GM13977 (cell line): ENCODE results near the gene DLX4.

ENCODE experiments used
- DNase-seq: peaks from one replicate; pipeline ENCODE4 v3.0.0; 2012; ENCODE audit warnings: low spot score
- CTCF ChIP-seq: IDR thresholded peaks from 2 replicates; pipeline ENCODE4 v1.5.1; 2012; ENCODE audit warnings: mild to moderate bottlenecking, control low read depth; ENCODE audit not compliant: insufficient read depth; ENCODE audit errors: extremely low read depth, missing control alignments
- in situ Hi-C: fragments of 300-500 bp; cut with MboI; formaldehyde crosslinking; loops from one replicate; pipeline ENCODE4 v1.12.0; 2022; ENCODE audit warnings: low sequenced_read_pairs, low pct_unique_long_range_greater_than_20kb, mixed read lengths, inconsistent platforms; ENCODE audit not compliant: unreplicated experiment

DLX4 gene

GRCh38 chr17:49977463-49978389, 8.7 kb downstream of the DLX4 start:
- no peak for TF ChIP-seq CTCF
- in situ Hi-C loops: loop anchor here (25.0 kb wide), 2 partner anchors 265 to 415 kb away; partner anchors contain the start of gene SLC35B1
- no peak for DNase-seq

GRCh38 chr17:49978501-49978900, 9.5 kb downstream of the DLX4 start:
- DNase-seq: no peak
- in situ Hi-C loops: loop anchor here (25.0 kb wide), 2 partner anchors 266 to 416 kb away; partner anchors contain the start of gene SLC35B1
- TF ChIP-seq CTCF: no peak

GRCh38 chr17:49979748-49980479, 10.9 kb downstream of the DLX4 start:
- no peak for DNase-seq
- in situ Hi-C loops: loop anchor here (25.0 kb wide), 2 partner anchors 268 to 418 kb away; partner anchors contain the start of gene SLC35B1
- TF ChIP-seq CTCF: no peak

- no peak for TF ChIP-seq CTCF
- DNase-seq: no peak
- in situ Hi-C loops: loop anchor here (25.0 kb wide), 2 partner anchors 268 to 418 kb away; partner anchors contain the start of gene SLC35B1
Observed at GRCh38 chr17:49980703-49981197, 11.8 kb downstream of the DLX4 start.

- in situ Hi-C loops: loop anchor here (25.0 kb wide), 2 partner anchors 272 to 422 kb away; partner anchors contain the start of gene SLC35B1
- TF ChIP-seq CTCF: no peak
- DNase-seq: no peak
Observed at GRCh38 chr17:49984283-49984682, 15.3 kb downstream of the DLX4 start.

GRCh38 chr17:49984776-49985175, 15.8 kb downstream of the DLX4 start:
- TF ChIP-seq CTCF: no peak
- no peak for DNase-seq
- in situ Hi-C loops: loop anchor here (25.0 kb wide), 2 partner anchors 272 to 422 kb away; partner anchors contain the start of gene SLC35B1
